Measurements from ENCODE around the gene NMUR1. TPM values are rescaled to one million over a fixed set of nuclear protein-coding genes. Genes with fewer than 3 reads are reported as not detected.

The NMUR1 gene
- total and polyA plus RNA-seq, 2 experiments from 2014 or later: 0.33 to 0.37 TPM

GRCh38 chr2:231531466-231531865 lies 1.2 kb upstream of the NMUR1 start:
- no peak for DNase-seq (ENCODE audit: low spot score)
- Histone ChIP-seq H3K4me1 (ENCODE audit: insufficient read depth) (peaks cover 12% of the 10 kb centered on the region), H4K20me1 (ENCODE audit: insufficient read depth, poor library complexity, severe bottlenecking) (no peaks in the 10 kb centered on the region), H3K36me3 (replicated peaks; ENCODE audit: insufficient read depth, low read depth) (no peaks in the 10 kb centered on the region), H3K79me2 (no peaks in the 10 kb centered on the region), H3K27ac (no peak overlapping the region), H3K4me2 (no peak overlapping the region), H3K4me3 (no peak overlapping the region), H2AFZ (no peak overlapping the region), H3K9me2 (replicated peaks; ENCODE audit: insufficient read depth) (no peaks in the 10 kb centered on the region), H3K27me3 (peaks cover 10% of the 10 kb centered on the region), H3K9me3 (ENCODE audit: low read depth) (no peaks in the 10 kb centered on the region)
- TF ChIP-seq EZH2phosphoT487 (IDR thresholded peaks at IDR 0.05; ENCODE audit: low read depth, severe bottlenecking, unreplicated experiment) (no peak), CTCF (IDR thresholded peaks at IDR 0.05; ENCODE audit: poor library complexity) (no peak), EZH2 (IDR thresholded peaks at IDR 0.05; ENCODE audit: borderline replicate concordance) (no peak)
- 96% methylated on average over 6 of the region's 6 CpGs for WGBS (ENCODE audit: low lambda C conversion rate, missing lambda C conversion rate)

- Histone ChIP-seq H3K79me2 (no peaks in the 10 kb centered on the region), H3K36me3 (replicated peaks; ENCODE audit: insufficient read depth, low read depth) (no peaks in the 10 kb centered on the region), H3K9me2 (replicated peaks; ENCODE audit: insufficient read depth) (no peaks in the 10 kb centered on the region), H3K27ac (no peak overlapping the region), H3K27me3 (peaks cover 10% of the 10 kb centered on the region), H3K9me3 (ENCODE audit: low read depth) (no peaks in the 10 kb centered on the region), H2AFZ (no peak overlapping the region), H3K4me1 (ENCODE audit: insufficient read depth) (peaks cover 12% of the 10 kb centered on the region), H3K4me2 (no peak overlapping the region), H3K4me3 (no peak overlapping the region), H4K20me1 (ENCODE audit: insufficient read depth, poor library complexity, severe bottlenecking) (no peaks in the 10 kb centered on the region)
- no peak for DNase-seq (ENCODE audit: low spot score)
- TF ChIP-seq CTCF (IDR thresholded peaks at IDR 0.05; ENCODE audit: poor library complexity) (no peak), EZH2 (IDR thresholded peaks at IDR 0.05; ENCODE audit: borderline replicate concordance) (no peak), EZH2phosphoT487 (IDR thresholded peaks at IDR 0.05; ENCODE audit: low read depth, severe bottlenecking, unreplicated experiment) (no peak)
- 94% methylated on average over 9 of the region's 9 CpGs for WGBS (ENCODE audit: low lambda C conversion rate, missing lambda C conversion rate)
Observed at GRCh38 chr2:231528636-231529030, 1.6 kb downstream of the NMUR1 start.

GRCh38 chr2:231527955-231528635 lies 2.1 kb downstream of the NMUR1 start:
- Histone ChIP-seq H3K9me3 (ENCODE audit: low read depth) (no peaks in the 10 kb centered on the region), H2AFZ (no peak overlapping the region), H3K4me2 (no peak overlapping the region), H3K27ac (no peak overlapping the region), H3K4me3 (no peak overlapping the region), H3K36me3 (replicated peaks; ENCODE audit: insufficient read depth, low read depth) (no peaks in the 10 kb centered on the region), H3K4me1 (ENCODE audit: insufficient read depth) (peaks cover 10% of the 10 kb centered on the region), H3K27me3 (peaks cover 10% of the 10 kb centered on the region), H3K9me2 (replicated peaks; ENCODE audit: insufficient read depth) (no peaks in the 10 kb centered on the region), H4K20me1 (ENCODE audit: insufficient read depth, poor library complexity, severe bottlenecking) (no peaks in the 10 kb centered on the region), H3K79me2 (no peaks in the 10 kb centered on the region)
- TF ChIP-seq EZH2phosphoT487 (IDR thresholded peaks at IDR 0.05; ENCODE audit: low read depth, severe bottlenecking, unreplicated experiment): no peak
- TF ChIP-seq CTCF (IDR thresholded peaks at IDR 0.05; ENCODE audit: poor library complexity): no peak
- no peak for TF ChIP-seq EZH2 (IDR thresholded peaks at IDR 0.05; ENCODE audit: borderline replicate concordance)
- no peak for DNase-seq (ENCODE audit: low spot score)
- 95% methylated on average over 28 of the region's 30 CpGs for WGBS (ENCODE audit: low lambda C conversion rate, missing lambda C conversion rate)
